NCI-H2227 treated with DMSO at 0.1 percent for 48 hours (cell line): ENCODE data around the gene TNFRSF25.

Experiments used
- DNase-seq: peaks from one replicate; lab custom pipeline; 2025; lab: John Stamatoyannopoulos, UW

Gene TNFRSF25

GRCh38 chr1:6466023-6466422 lies at the start of gene TNFRSF25:
Gene TNFRSF25 (minus strand): TSS chr1:6466173. CDS start chr1:6466107, 66 bp downstream.
- no peak for DNase-seq

GRCh38 chr1:6515771-6516170 lies 49.8 kb upstream of the TNFRSF25 start:
- DNase-seq: no peak

GRCh38 chr1:6513320-6513801 lies 47.4 kb upstream of the TNFRSF25 start:
- DNase-seq: no peak

GRCh38 chr1:6512908-6513280 lies 46.9 kb upstream of the TNFRSF25 start:
- no peak for DNase-seq

- DNase-seq: no peak
Measured at GRCh38 chr1:6512245-6512907, 46.4 kb upstream of the TNFRSF25 start.

- DNase-seq: no peak
Measured at GRCh38 chr1:6511561-6512244, 45.7 kb upstream of the TNFRSF25 start.

GRCh38 chr1:6511056-6511455 lies 45.1 kb upstream of the TNFRSF25 start:
- no peak for DNase-seq

- DNase-seq: no peak
Measured at GRCh38 chr1:6510493-6510892, 44.5 kb upstream of the TNFRSF25 start.

GRCh38 chr1:6509919-6510291 lies 43.9 kb upstream of the TNFRSF25 start:
- DNase-seq: no peak

GRCh38 chr1:6509220-6509918 lies 43.4 kb upstream of the TNFRSF25 start:
- no peak for DNase-seq

- no peak for DNase-seq
Measured at GRCh38 chr1:6508816-6509189, 42.8 kb upstream of the TNFRSF25 start.

- DNase-seq: no peak
Measured at GRCh38 chr1:6508154-6508815, 42.3 kb upstream of the TNFRSF25 start.

GRCh38 chr1:6507461-6507911 lies 41.5 kb upstream of the TNFRSF25 start:
- no peak for DNase-seq

- no peak for DNase-seq
Measured at GRCh38 chr1:6507037-6507428, 41.1 kb upstream of the TNFRSF25 start.

- no peak for DNase-seq
Measured at GRCh38 chr1:6506210-6507036, 40.5 kb upstream of the TNFRSF25 start.

GRCh38 chr1:6505367-6506209 lies 39.6 kb upstream of the TNFRSF25 start:
- no peak for DNase-seq

GRCh38 chr1:6504887-6505286 lies 38.9 kb upstream of the TNFRSF25 start:
- DNase-seq: no peak

GRCh38 chr1:6503884-6504602 lies 38.1 kb upstream of the TNFRSF25 start:
- no peak for DNase-seq

- no peak for DNase-seq
Measured at GRCh38 chr1:6502000-6502891, 36.3 kb upstream of the TNFRSF25 start.
